ENCODE results near the gene DDX18. TPM values are rescaled to one million over a fixed set of nuclear protein-coding genes. Genes with fewer than 3 reads are reported as not detected.

The DDX18 gene
- total and polyA plus RNA-seq, 10 of the 15 experiments (the other 5 are each of a cell fraction or from before 2014, with no cell fraction given): 54.3 to 110 (median 74.9) TPM

Other genes starting within 250 kb of the DDX18 start
- gene CCDC93, start 199.4 kb downstream of the DDX18 start, total RNA-seq (2014; rRNA removed): 13.8 and 18.1 TPM in 2 replicates
- 16.3 and 17.4 TPM in 2 replicates for gene CCDC93, start 199.4 kb downstream of the DDX18 start, total RNA-seq (2014; rRNA removed; fragmentation: Illumina TruSeq; extraction: Trizol)
- 15.8 and 17.1 TPM in 2 replicates for gene CCDC93, start 199.4 kb downstream of the DDX18 start, total RNA-seq (2021)
- 27.2 and 27.6 TPM in 2 replicates for gene CCDC93, start 199.4 kb downstream of the DDX18 start, polyA plus RNA-seq (2011; rRNA removed)
- 14.3 and 20.7 TPM in 2 replicates for gene CCDC93, start 199.4 kb downstream of the DDX18 start, polyA plus RNA-seq (2014; fragmentation: Illumina TruSeq; extraction: Trizol)
- 1 to 10 TPM; 3.6 to 4.0 TPM for gene CCDC93, start 199.4 kb downstream of the DDX18 start, polyA plus RNA-seq (2014; fragmentation: Nextera tagmentation; extraction: Ambion mirVana)
- gene CCDC93, start 199.4 kb downstream of the DDX18 start, polyA plus RNA-seq (2014; rRNA removed): 12.2 and 14.4 TPM in 2 replicates
- 10 to 100 TPM; 11.3 to 13.1 TPM for gene CCDC93, start 199.4 kb downstream of the DDX18 start, polyA plus RNA-seq (2016; fragmentation: Nextera tagmentation; extraction: Ambion mirVana)